NB4 (cell line): ENCODE results near the gene ASIC2.

Experiments
- MYC ChIP-seq: IDR thresholded peaks from 2 replicates; pipeline ENCODE4 v1.6.1; 2011; ENCODE audit warnings: low read depth, low read length
- POLR2A ChIP-seq: IDR thresholded peaks from 2 replicates; pipeline ENCODE4 v1.6.1; 2011; ENCODE audit warnings: mild to moderate bottlenecking; ENCODE audit not compliant: insufficient read length; ENCODE audit errors: extremely low read depth
- TF ChIP-seq, protein P1 (sequence below): IDR thresholded peaks from one replicate; pipeline ENCODE4 v1.5.1; 2012; ENCODE audit warnings: low read depth, low read length
- TF ChIP-seq, protein P2 (sequence below): IDR thresholded peaks from 2 replicates; pipeline ENCODE4 v1.6.1; 2011; ENCODE audit warnings: low read depth, low read length

DNA sequence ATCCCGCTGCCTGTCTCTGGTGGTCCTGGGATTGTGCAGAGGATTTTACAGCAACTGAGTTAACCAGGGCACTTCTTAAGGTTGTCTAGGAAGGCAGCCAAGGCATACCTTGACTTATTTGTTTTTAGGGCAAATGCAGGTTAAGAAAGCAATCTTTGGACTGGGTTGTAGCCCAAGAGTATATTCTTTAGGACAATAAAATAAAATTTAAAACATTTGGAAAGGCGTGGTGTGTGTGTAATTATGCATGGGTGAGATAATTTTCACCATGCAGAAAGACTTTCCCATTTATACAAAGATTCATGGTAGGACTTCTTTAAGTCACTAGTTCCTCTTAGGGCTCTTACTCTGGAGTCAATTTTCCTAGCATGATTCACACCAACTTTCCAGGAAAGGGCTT lies 208.3 kb downstream of the ASIC2 start:
- TF ChIP-seq, protein P1, sequence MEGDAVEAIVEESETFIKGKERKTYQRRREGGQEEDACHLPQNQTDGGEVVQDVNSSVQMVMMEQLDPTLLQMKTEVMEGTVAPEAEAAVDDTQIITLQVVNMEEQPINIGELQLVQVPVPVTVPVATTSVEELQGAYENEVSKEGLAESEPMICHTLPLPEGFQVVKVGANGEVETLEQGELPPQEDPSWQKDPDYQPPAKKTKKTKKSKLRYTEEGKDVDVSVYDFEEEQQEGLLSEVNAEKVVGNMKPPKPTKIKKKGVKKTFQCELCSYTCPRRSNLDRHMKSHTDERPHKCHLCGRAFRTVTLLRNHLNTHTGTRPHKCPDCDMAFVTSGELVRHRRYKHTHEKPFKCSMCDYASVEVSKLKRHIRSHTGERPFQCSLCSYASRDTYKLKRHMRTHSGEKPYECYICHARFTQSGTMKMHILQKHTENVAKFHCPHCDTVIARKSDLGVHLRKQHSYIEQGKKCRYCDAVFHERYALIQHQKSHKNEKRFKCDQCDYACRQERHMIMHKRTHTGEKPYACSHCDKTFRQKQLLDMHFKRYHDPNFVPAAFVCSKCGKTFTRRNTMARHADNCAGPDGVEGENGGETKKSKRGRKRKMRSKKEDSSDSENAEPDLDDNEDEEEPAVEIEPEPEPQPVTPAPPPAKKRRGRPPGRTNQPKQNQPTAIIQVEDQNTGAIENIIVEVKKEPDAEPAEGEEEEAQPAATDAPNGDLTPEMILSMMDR = no peak
- TF ChIP-seq POLR2A = no peak
- TF ChIP-seq, protein P2, sequence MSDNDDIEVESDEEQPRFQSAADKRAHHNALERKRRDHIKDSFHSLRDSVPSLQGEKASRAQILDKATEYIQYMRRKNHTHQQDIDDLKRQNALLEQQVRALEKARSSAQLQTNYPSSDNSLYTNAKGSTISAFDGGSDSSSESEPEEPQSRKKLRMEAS = no peak
- TF ChIP-seq MYC = no peak
